ENCODE data around the gene COL18A1.

GRCh38 chr21:45374826-45375455 lies 30.0 kb upstream of the COL18A1 start:
- TF ChIP-seq SIN3A (IDR thresholded peaks at IDR 0.05; ENCODE audit: borderline replicate concordance, low read depth, low read length), result no peak
- no peak for TF ChIP-seq REST (IDR thresholded peaks at IDR 0.05; ENCODE audit: low read depth, low read length)
- no peak for TF ChIP-seq MAX (IDR thresholded peaks at IDR 0.05; ENCODE audit: low read depth)
- TF ChIP-seq CHD2 (IDR thresholded peaks at IDR 0.05; ENCODE audit: low read length, partially characterized antibody), result no peak
